SK-N-MC (cell line): ENCODE data around the gene TCOF1.

Source experiments
- EZH2 ChIP-seq: fragments of 200-600 bp; sonication (generic); IDR thresholded peaks from one replicate; pipeline ENCODE4 v1.6.1; 2017; ENCODE audit warnings: antibody characterized with exemption
- POLR2AphosphoS5 ChIP-seq: IDR thresholded peaks from 2 replicates; pipeline ENCODE4 v1.6.1; 2012; ENCODE audit warnings: mild to moderate bottlenecking, low read depth, low read length, borderline replicate concordance

GRCh38 chr5:150396267-150396666, 38.8 kb downstream of the TCOF1 start:
- no peak for TF ChIP-seq POLR2AphosphoS5
- TF ChIP-seq EZH2 = no peak
